Activated CD4-positive, alpha-beta T cell treated with anti-CD3 and anti-CD28 coated beads for 4 hours (primary cell): ENCODE data around the gene NOTUM.
"Not testable (repeated sequence)": the region's sequence is repeated elsewhere in the genome, so short reads cannot be mapped to it uniquely, and the experiment has no call there.

ENCODE experiments used
- DNase-seq, 2 donors: peaks; one replicate each; pipeline ENCODE4 v3.0.0-alpha.2; 2020

NOTUM gene

DNA sequence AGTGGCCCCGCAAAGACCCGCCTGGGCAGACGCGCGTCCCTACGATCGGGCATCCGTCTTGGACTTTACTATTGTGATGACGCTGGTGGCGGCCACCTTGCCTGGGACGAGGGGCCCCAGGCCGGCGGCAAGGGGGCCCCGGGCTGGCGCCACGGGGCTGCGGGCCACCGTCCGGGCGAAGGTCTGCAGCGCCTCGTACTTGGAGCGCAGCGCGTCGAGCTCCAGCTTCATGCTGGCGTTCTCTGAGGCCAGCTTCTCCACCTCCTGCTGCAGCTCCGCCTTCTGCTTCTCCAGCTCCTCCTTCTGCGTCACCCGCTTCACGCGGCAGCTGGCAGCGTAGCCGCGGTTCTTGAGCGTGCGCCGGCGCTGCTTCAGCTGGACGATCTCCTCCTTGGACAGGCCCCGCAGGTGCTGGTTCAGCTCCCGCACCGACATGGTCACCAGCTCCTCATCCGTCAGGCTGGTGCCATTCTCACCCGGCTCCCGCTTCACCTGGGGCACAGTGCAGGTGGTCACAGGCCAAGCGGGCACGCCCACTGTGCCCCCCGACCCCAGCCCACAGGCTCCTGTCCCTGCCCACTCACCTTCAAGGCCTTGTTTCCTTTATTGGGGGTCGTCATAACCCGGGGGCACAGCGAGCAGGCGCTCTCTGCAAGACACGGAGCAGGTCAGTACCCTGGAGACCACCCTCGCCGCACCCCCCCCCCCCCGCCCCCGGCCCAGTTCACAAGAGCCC, 38.3 kb downstream of the NOTUM start:
- no peak for DNase-seq

DNA sequence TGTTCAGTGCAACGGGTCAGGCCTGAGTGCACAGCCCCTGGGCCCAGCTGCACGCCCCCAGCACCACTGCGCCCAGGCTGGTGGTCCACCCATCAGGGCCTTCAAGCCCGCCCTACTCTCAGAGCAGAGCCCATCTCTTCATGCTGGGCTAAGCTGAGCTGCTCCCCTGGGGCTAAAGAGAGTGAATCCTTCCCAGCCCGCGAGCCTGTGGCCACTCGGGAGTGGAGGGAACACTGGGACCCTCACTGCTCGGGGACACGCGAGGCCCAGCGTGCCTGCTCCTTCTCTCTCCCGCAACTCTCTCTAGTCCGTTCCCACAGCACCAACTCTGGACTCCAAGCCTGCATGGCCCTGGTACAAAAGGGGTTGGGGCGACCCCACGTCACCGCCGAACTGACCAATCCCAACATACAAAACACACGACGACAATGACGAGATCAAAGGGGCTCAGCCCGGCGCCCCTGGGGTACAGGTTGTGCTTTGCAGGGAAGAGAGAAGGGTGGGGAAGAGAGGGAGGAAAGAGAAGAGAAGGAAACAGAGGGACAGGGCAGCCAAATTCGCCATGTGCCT, 38.9 kb downstream of the NOTUM start:
- DNase-seq: no peak

DNA sequence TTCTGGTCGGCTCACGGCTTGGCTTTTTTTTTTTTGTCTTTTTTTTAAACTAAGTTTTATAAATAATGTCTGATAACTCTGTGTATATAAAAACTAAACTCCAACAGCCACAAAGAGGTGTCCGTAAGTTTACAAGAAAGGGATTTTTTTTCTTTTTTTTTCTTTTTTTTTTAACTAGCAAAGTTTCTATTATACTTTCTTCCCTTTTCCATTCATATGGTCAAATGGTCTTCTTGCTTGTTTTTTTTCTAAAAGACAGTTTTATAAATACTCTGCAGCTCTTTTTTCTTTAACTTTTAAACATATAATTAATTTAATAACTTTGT, 39.5 kb downstream of the NOTUM start:
- no peak for DNase-seq

DNA sequence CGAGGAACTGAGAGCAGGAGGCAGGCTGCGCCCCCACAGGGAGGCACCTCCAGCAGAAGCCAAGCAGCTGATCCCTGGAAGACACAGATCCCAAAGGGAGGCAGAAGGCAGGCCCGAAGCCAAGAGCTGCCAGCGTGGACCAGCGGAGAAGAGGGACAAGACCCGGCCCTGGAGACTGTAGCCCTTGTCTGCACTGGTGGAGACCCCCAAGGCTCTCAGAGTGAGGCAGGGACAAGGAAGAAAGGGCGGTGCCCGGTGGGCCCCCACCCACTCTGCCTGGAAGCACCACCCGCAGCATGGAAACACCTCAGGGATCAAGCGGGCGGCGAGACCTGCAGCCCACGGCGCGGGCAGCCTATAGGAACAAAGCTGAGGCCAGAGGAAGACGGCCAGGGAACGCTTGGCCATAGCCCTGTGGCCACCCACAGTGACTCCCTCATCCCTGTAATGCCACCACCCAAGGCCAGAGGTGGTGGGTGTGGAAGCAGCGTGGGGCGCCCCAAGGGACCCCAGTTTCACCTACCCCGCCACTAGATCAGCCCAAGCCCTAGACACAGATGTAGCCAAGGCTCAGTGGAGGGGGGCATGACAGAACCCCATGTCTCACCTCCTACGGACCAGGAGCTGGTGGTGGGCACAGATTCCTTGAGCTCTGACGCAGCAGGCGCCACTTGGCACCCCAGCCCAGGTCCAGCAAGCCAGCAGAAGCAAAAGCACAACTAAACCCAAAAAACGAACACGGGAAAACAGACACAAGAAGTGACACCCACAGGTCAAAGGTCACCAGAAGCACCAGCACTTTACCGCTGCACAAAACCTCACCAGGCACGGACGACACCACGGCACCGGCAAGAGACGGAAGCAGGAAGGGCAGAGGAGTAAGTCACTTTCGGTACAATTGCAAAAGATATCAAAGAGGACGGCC, 40.1 kb downstream of the NOTUM start:
- DNase-seq: no peak

DNA sequence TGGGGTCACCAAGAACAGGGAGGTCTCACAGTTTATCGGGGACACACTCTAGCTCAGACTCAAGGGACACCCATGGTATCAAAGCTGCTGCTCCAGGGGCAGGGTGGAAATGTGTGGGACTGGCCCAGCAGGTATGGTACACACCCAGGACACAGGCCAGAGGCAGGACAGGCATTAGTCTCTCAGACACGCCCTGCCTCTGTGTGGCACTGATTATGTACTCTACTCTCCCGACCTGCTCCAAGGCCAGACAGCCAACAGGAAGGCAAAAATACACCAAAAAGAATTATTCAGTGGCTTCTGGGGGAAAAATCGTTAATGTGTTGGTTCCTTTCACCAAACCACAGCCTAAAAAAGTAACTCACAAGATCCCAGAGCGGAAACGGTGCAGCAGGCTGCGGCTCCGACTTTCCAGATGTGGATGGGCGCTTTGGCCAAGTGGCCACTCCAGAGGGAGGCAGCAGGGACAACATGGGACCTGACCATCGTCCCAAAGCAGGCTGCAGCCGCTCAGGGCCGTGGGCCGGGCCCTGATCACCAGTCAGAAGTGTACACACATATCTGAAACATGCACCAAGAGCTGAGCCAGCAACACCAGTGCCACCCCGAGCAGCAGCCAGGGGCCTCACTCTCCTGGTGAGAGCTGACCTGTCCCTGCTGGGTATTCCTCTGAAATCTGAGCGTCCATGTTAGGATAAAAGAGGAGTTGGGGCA, 42.0 kb downstream of the NOTUM start:
- no peak for DNase-seq

DNA sequence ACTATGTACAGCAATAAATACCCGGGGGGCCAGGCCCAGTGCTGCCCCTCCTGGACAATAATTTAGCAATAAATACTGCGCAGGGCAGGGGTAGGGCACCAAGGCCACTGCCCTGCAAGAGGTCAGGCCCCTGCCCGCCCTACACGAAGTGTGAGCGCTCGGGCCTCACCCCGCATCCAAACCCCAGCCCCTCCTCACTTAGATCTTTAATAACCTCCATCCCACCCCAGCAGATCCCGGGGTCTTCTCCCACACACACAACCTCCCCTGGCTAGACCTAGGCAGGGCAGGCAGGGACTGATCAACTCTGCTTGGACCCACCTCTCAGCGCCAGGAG, 42.7 kb downstream of the NOTUM start:
- not testable (repeated sequence) for DNase-seq

DNA sequence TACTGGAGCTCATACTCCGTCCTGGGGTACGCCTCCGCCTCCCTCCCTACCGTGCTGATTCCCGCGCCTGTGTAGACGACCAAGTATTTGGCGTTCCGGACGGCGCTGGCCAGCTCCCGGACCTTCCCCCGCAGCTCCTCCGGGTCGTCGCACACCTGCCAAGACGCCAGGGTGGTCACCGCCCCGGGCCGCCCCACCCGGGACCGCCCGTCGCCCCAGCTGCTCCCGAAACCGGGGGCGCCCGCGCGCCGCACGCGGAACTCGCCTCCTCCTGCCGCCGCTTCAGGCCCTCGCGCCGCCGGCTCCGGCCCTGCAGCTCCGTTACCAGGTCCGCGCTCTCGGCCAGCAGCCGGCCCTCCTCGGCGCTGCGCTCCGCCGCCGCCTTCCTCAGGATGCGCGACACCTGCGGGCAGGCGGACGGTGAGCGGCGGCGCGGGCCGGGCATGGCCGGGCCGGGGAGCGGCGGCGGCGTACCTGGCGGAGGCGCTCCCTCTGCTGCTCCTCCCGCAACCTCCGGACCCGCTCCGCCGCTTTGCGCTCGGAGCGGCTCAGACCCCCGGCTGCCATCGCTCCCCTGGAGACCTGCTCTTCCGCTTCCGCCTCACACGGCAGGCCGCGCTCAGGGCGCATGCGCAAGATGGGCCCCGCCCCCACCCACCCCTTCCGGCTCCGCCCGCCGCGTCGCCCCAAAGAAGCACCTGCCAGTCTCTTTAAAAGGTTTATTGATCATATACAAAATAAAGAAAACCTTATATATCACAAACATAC, 43.2 kb downstream of the NOTUM start, which contains the start of gene SIRT7:
SIRT7 (minus strand) TSS at position 612 of the 768 bp plus-strand sequence; CDS start at position 567, 45 bp downstream.
- DNase-seq: peak; percentile 77 to 81

DNA sequence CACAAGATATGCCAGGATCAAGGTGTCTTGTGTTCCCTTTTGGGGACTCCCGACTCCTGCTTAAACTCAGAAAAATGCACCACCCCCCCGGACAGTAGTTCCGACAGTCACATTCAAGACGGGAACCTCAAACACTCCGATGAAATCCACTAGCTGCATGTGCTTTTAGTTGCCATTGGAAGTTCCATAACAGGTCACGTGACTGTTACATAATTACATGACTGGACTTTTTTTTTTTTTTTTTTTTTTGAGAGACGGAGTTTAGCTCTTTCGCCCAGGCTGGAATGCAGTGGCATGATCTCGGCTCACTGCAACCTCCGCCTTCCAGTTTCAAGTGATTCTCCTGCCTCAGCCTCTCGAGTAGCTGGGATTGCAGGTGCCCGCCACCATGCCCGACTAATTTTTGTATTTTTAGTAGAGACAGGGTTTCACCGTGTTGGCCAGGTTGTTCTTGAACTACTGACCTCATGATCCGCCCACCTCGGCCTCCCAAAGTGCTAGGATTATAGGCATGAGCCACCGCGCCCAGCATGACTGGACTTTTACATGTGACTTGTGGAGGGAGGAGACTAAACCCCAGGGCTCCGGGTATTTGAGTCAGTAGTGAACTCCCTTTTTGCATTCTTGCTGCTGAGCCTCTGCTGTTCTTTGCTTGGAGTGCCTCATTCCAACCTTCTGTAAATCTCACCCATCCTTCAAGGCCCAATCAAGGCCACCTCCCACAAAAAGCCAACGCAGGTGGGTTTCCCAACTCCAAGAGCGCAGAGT, 44.6 kb downstream of the NOTUM start:
- DNase-seq: no peak

DNA sequence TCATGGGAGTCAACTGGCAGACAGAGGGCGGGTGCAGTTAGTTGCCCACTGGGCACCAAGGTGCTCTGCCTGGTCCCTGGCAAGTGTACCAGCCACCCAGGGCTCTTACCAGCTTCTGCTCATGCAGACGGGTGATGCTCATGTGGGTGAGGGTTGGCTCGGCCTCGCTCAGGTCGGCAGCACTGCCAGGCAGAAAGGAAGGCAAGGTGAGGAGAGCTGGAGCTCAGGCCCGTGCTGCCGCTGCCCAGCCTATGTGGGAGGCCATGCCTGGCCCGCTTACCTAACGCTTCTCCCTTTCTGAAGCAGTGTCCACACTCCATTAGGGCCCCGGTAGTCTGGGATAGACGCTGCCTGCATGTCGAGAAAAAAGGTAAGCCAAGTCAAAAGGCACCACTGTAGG, 45.7 kb downstream of the NOTUM start:
- no peak for DNase-seq

DNA sequence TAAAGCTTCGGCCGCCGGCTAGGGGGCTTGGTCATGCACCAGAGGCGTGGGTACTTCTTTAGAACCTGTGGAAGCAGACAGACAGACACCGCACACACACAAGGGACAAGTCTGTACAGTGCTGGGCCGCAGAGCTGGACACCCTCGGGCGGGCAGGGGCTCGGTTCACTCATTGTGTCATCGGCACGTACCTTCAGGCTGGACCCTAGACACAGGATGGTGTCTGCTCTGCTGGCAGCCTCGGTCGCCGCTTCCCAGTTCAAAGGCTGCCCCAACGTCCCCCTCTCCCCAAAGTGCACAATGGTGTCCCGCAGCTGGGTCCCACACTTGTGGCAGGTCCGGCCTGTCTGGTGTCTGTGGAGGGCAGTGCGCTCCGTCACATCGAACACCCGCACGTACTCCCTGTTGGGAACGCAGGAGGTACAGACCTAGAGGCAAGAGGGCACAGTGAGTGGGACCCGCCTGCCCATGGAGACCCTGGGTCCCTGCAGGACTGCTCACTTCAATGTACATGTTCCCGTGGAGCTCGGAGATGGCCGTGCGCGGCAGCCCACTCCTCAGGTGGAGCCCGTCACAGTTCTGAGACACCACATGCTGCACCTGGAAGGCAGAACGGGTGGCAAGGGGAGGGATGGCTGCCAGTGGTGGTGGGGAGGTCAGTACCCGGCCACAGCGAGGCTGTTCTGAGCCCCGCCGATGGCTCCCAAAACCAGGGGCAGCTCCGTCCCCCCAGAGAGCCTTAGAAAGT, 46.7 kb downstream of the NOTUM start:
- no peak for DNase-seq

DNA sequence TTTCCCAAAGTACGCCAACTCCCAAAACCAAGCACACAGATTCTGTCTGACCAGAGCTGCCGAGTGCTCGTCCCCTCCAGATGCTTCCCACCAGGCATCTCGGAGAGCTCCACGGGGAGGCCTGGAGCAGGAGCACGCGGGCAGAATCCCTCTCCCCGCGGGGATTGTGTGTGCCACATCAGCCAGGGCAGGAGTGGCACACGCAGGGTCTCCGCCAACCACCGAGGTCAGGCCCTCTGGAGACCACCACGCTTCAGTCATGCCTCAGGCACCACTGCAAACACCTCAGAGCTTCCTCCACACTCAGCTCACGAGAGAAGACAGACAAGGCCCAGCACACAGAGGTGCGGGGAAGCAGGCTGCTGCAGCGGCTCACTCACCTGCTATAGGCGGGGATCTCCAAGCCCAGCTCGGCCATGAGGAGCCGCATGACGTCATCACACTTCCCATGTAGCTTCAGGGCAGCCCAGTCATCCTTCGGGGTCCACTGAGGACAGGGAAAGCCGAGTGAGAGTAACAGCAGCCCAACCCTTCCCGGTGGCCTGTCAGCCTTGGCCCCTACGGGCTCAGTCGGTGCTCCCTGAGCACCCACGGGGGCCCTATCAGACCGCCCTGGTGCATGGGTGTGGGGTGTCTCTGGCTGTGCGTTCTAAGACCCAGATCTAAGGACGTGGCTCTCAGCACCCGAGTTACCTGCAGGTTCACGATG, 47.4 kb downstream of the NOTUM start:
- DNase-seq: no peak

DNA sequence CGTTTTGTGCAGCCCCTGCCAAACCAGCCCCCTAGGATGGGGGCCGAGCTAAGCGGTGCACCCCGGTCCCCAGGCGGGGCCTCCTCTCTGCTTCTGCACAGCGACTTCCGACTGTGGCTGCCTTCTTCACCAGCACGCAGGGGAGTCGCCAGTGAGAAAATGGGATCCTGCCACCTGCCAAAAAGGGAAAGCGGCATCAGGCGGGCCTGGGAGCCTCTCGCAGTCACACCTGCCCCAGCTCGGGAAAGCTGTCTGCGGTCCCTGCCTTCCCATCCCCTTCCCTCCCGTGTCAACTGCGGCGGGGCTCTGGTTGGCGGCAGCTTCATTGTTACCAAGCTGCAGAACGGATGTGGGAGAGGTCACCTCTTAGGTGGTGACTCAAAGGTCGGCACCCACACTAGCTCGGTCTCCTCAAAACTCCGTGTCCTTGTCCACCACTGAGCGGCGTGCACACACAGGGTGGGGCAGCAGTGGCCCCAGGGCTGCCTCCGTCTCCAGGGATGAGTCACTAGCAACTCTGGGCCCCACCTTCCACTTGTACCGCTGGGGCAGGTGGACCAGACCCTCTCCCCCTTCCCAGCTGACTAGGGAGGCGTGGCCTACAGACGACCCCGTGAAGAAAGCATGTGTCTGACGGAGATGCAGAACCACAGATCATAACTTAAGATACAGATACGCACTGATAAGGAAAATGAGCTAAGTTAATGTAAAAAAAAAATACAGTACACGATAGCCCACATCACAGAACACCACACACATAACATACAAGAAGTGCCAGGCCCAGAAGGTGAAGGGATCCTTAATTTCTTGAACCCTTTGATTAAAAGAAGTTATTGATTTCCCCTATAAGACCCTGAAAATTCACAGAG, 48.3 kb downstream of the NOTUM start:
- DNase-seq: no peak

DNA sequence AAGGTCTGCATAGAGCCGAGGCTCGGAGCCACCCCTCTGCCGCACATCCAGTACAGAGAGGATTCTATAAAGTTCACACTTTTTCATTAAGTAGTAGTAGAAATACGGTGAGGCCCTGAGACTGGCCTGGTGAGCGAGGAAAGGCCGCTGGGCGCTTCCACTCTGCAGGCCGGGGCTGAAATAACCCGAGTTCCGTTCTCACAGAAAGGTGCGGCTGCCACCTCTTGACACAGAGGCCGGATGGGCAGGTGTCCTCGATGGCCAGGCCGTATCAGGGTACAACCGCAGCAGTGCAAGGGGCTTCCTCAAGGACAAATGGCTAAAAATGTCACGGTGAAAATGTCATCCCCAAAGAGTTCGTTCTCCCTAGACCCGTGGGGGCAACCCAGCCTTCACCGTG, 49.0 kb downstream of the NOTUM start:
- DNase-seq: no peak

DNA sequence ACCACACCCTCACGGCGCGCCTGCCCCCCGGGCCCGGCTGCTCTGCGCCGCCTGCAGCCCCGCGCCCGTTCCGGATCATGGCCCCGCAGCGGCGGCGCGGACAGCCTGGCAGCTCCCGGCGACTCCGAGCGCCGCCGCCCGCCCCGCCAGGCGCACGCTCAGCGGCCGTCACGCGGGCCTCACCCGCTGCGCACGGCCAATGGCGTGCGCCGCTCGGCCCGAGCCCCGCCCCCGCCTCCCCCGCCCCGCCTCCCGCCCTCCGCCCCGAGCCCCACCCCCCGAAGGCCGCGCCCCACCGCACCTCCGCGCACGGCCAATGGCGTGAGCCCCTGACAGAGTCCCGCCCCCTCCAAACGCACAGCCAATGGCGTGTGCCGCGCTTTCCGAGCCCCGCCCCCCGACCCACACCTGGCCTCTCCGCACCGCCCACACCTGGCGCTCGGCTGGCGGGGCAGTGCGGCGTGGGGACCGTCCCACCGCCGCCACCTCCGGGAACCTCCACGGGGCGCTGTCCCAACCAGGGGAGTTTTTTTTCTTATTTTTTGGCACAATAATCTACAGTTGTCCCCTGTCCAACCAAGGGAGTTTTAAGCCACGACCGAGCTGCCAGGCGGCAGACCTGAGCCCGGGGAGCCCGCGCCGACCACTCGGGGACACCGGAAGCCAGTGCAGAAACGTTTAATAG, 49.6 kb downstream of the NOTUM start, which contains the start of gene PCYT2:
PCYT2 (minus strand) TSS at position 123 of the 685 bp plus-strand sequence; CDS start at position 79, 44 bp downstream.
- DNase-seq: peak; percentile 94 to 97

DNA sequence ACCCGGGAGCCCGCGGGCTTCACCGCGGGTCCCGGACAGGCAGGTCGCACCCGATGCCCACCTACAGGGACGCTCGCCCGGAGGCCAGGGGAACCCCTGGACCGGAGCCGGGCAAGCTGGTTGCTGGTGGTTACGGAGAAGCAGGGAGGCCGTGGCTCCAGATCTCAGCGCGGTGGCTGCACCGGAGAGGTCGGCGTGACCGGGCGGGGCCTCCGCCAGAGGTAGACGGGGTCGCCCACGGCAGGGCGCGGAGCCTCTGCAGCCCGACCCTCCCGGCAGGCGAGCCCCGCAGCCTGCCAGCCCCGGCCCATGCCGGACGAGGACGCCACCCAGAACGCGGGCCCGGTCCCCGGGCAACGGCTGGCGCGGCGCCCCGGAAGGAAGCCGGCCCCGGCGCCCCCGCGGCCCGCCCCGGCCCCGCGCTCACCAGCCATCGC, 50.1 kb downstream of the NOTUM start:
- DNase-seq: peak in 1 of 2 donors; percentile 33

DNA sequence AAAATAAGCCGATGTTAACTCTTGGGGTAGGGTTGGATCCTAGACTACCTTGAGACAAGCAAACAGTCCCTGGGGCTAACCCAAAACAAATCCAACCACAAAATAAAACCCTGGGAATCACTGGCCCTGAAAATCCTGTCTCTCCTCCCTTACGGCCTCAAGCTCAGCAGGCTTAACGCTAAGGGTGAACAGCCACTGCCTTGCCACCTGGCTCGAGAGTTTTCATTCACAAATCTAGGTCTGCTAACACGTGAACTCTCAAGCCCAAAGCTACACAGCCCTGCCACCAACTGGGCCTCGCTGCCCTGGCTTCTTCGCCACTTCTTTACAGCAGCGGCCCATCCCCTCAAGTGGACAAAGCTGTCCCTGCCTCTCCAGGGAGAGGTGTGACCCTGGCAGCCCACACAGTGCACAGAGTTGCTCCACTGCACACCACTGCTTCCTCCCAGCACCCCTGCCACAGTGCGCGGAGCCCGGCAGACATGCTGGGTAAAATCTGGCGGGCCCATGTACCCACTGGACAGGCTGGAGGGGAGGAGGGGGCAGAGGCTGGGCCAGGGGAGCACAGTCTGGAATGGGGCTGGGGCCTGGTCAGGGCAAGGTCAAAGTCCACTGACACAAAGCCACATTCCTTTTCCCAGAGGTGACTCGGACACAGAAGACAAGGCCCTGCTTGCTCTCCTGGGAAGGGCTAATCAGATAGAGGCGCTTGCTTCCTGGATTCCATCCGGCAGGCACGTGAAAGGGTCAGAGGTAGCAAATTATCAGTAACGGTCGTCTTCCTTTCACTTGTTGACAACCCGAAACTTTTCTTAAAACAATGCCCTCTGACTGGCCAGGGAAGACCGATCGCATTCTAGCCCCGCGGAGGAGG, 50.8 kb downstream of the NOTUM start:
- no peak for DNase-seq

DNA sequence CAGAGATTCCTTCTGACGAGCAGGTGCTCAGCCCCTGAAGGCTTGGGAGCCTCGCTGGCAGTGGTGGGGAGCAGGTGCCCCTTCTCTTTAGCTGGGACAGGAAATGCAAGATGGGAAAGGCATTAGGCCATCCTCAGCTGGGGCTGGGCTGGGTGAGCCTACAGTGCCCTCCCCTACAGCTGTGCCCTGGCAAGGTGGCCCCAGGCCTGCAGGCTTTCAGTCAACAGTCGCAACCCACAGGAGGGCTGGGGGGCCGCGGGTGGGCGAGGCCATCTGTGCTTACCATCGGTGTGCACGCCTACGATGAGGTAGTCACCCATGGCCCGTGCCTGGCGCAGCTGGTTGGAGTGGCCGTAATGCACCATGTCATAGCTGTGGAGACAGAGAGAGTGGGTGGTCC, 51.8 kb downstream of the NOTUM start:
- DNase-seq: no peak
